B cell (primary cell): ENCODE data around the gene IL11. TPM values are rescaled to one million over a fixed set of nuclear protein-coding genes. Genes with fewer than 3 reads are reported as not detected.

Experiments used
- ATAC-seq: fragments of 200-7000 bp; cut with Tn5 transposase; one replicate; pipeline ENCODE4 v1.10.0; 2021; ENCODE audit warnings: low read depth, mild to moderate bottlenecking, moderate number of reproducible peaks, moderate library complexity
- CTCF ChIA-PET: fragments of 350-600 bp; sonication (Branson Sonifier 250); formaldehyde crosslinking; loops from one replicate; lab custom pipeline; 2021; ENCODE audit warnings: antibody characterized with exemption, inconsistent platforms; lab: Charles Lee
- POLR2A ChIA-PET: fragments of 350-600 bp; sonication (Branson Sonifier 250); formaldehyde crosslinking; loops from one replicate; lab custom pipeline; 2021; ENCODE audit warnings: antibody characterized with exemption; lab: Charles Lee
- DNase-seq: peaks from one replicate; pipeline ENCODE4 v3.0.0; 2013
- H2AFZ ChIP-seq: 2 replicates; pipeline ENCODE4 v1.6.1; 2012; ENCODE audit warnings: mild to moderate bottlenecking, low read depth, low read length; ENCODE audit not compliant: insufficient read depth, poor library complexity, severe bottlenecking
- H3K27ac ChIP-seq, 2 donors: 1 replicate in 1 of 2; 2 replicates in 1 of 2; pipeline ENCODE4 v1.5.1; 2012 to 2013; ENCODE audit warnings: low read length in 2 of 2, mild to moderate bottlenecking in 2 of 2, moderate library complexity in 1 of 2
- H3K27me3 ChIP-seq, 4 experiments: fragments of 200-600 bp in 1 of 4; sonication (generic) in 1 of 4; replicated peaks in 1 of 4; 1 replicate in 2 of 4; 2 replicates in 2 of 4; pipeline versions ENCODE4 v1.6.1 to v1.7.0; 2013 to 2016; ENCODE audit warnings: low read length in 3 of 4, mild to moderate bottlenecking in 2 of 4, mixed read lengths in 1 of 4, moderate library complexity in 1 of 4; ENCODE audit not compliant: insufficient read depth in 4 of 4, control insufficient read depth in 3 of 4; ENCODE audit errors: control extremely low read depth in 1 of 4
- H3K36me3 ChIP-seq, 2 experiments: replicated peaks in 1 of 2; 1 replicate in 1 of 2; 2 replicates in 1 of 2; pipeline versions ENCODE4 v1.6.1 to v1.7.1; 2013; ENCODE audit warnings: low read length in 1 of 2; ENCODE audit not compliant: insufficient read depth in 2 of 2, control insufficient read depth in 1 of 2; ENCODE audit errors: control extremely low read depth in 1 of 2, extremely low read depth in 1 of 2
- H3K4me1 ChIP-seq, 2 donors: fragments of 200-600 bp in 1 of 2; sonication (generic) in 1 of 2; 1 replicate in 1 of 2; 2 replicates in 1 of 2; pipeline versions ENCODE4 v1.5.1 to v1.6.1; 2013 to 2017; ENCODE audit warnings: low read length in 2 of 2; ENCODE audit not compliant: control insufficient read depth in 2 of 2, insufficient read depth in 2 of 2
- H3K4me2 ChIP-seq: replicated peaks from 2 replicates; pipeline ENCODE3; 2012; ENCODE audit warnings: mild to moderate bottlenecking, low read depth, low read length; ENCODE audit not compliant: poor library complexity, severe bottlenecking
- H3K4me3 ChIP-seq, 5 experiments: fragments of 200-600 bp in 1 of 5; sonication (generic) in 1 of 5; 1 replicate in 3 of 5; 2 replicates in 2 of 5; pipeline versions ENCODE4 v1.5.1 to v1.7.0; 2011 to 2016; ENCODE audit warnings: low read length in 4 of 5, mild to moderate bottlenecking in 4 of 5, low read depth in 2 of 5, control low read depth in 1 of 5, moderate library complexity in 1 of 5; ENCODE audit not compliant: insufficient read depth in 1 of 5; ENCODE audit errors: control extremely low read depth in 1 of 5, extremely low read depth in 1 of 5
- H3K79me2 ChIP-seq: fragments of 200-600 bp; sonication (generic); one replicate; pipeline ENCODE4 v1.6.0; 2016; ENCODE audit warnings: low read length; ENCODE audit not compliant: control insufficient read depth, insufficient read depth
- H3K9ac ChIP-seq: fragments of 200-600 bp; sonication (generic); 2 replicates; pipeline ENCODE4 v1.6.1; 2017; ENCODE audit warnings: mild to moderate bottlenecking, low read length, moderate library complexity
- H3K9me3 ChIP-seq, 3 donors: one replicate each; pipeline versions ENCODE4 v1.6.1 to v1.7.1; 2013; ENCODE audit warnings: low read length in 2 of 3; ENCODE audit not compliant: control insufficient read depth in 2 of 3, insufficient read depth in 1 of 3; ENCODE audit errors: control extremely low read depth in 1 of 3
- H4K20me1 ChIP-seq: 2 replicates; pipeline ENCODE4 v1.6.0; 2012; ENCODE audit warnings: mild to moderate bottlenecking, low read length; ENCODE audit not compliant: insufficient read depth, control insufficient read depth, poor library complexity, severe bottlenecking
- H3K27ac Mint-ChIP-seq: one replicate; pipeline ENCODE4 v1.8.0; 2021; ENCODE audit warnings: mixed read lengths
- H3K27me3 Mint-ChIP-seq: one replicate; pipeline ENCODE4 v1.8.0; 2021; ENCODE audit warnings: mixed read lengths
- H3K4me1 Mint-ChIP-seq: one replicate; pipeline ENCODE4 v1.8.0; 2021; ENCODE audit warnings: mixed read lengths
- H3K4me3 Mint-ChIP-seq: one replicate; pipeline ENCODE4 v1.8.0; 2021; ENCODE audit warnings: mixed read lengths
- H3K9me3 Mint-ChIP-seq: one replicate; pipeline ENCODE4 v1.8.0; 2022; ENCODE audit warnings: mixed read lengths; ENCODE audit not compliant: insufficient read depth
- CTCF ChIP-seq: fragments of 200-600 bp; IDR thresholded peaks from one replicate; pipeline ENCODE4 v1.8.0; 2022; ENCODE audit warnings: antibody characterized with exemption, mild to moderate bottlenecking
- EZH2 ChIP-seq: IDR thresholded peaks from 2 replicates; pipeline ENCODE4 v1.6.1; 2012; ENCODE audit warnings: borderline replicate concordance, low read depth, mild to moderate bottlenecking, moderate library complexity, low read length; ENCODE audit not compliant: insufficient read depth, poor library complexity, severe bottlenecking
- WGBS: methylation state at CpG from one replicate; pipeline ENCODE4 v1.1.5; 2013; ENCODE audit warnings: missing lambda C conversion rate; ENCODE audit not compliant: insufficient coverage; 5-methylcytosine and 5-hydroxymethylcytosine counted together
- intact Hi-C: fragments of 100-400 bp; cut with micrococcal nuclease; formaldehyde crosslinking; loops from one replicate; pipeline ENCODE4 v1.10.0; 2022
- polyA plus RNA-seq: library from polyadenylated mRNA; depleted of rRNA; stranded (reverse); fragments of >200 nt; gene quantifications from 2 replicates; pipeline ENCODE4 v1.2.3, GENCODE V29; 2012
- total RNA-seq, 2 donors: library from RNA; stranded (reverse); fragments of 120-200 nt in 1 of 2; gene quantifications; 1 replicate in 1 of 2; 2 replicates in 1 of 2; pipeline versions ENCODE4 v1.2.3 to v1.2.4, GENCODE V29; 2013 to 2022

IL11 gene
- total and polyA plus RNA-seq, 2 donors (not counting 1 experiment from before 2014, with no cell fraction given): not detected

DNA sequence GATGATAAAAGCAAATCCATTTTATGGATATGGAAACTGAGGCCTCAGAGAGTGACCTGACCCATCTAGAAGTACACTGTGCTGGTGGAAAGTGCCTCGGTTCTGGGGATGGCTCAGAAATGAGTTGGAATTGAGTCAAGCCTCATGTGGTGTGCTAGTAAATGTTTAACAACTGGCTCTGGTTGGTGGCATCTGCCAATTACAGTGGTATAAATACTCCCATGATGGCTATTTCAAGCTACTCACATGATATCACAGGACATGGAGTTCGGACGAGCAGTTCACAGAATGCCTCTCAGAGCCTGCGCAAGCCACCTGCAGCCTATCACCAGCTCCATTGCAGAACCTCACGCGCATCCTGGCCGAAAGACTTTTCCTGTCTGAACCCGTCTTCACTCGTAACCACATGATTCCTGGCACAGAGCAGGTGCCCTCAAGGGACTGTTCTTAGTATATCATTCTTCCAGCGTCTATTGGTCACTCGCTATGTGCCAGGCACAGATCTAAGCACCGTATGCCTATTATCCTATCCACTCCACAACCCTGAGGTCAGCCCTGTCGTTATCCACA is 54.2 kb downstream of the IL11 start:
- Mint-ChIP-seq H3K27ac (no peak overlapping the region), H3K27me3 (no peaks in the 10 kb centered on the region), H3K4me1 (no peaks in the 10 kb centered on the region), H3K4me3 (no peak overlapping the region), H3K9me3 (no peaks in the 10 kb centered on the region)
- Histone ChIP-seq H3K79me2 (no peaks in the 10 kb centered on the region), H3K4me3 (no peak overlapping the region), H3K27me3 (no peaks in the 10 kb centered on the region), H3K27ac (no peak overlapping the region), H3K4me1 (no peaks in the 10 kb centered on the region), H3K4me2 (no peak overlapping the region), H3K36me3 (no peaks in the 10 kb centered on the region), H3K9me3 (no peaks in the 10 kb centered on the region), H4K20me1 (no peaks in the 10 kb centered on the region), H2AFZ (no peak overlapping the region), H3K9ac (no peak overlapping the region)
- WGBS: 90% methylated on average over 13 of the region's 13 CpGs
- DNase-seq (no peak), ATAC-seq (no peak)
- CTCF ChIA-PET: no interaction called here
- intact Hi-C loops: no loop called here
- POLR2A ChIA-PET: no interaction called here
- TF ChIP-seq CTCF (no peak), EZH2 (no peak)

- ChIA-PET POLR2A (no interaction called here), CTCF (no interaction called here)
- WGBS: 95% methylated on average over 8 of the region's 8 CpGs
- TF ChIP-seq CTCF (no peak), EZH2 (no peak)
- H3K9ac ChIP-seq: no peak overlapping the region
- Mint-ChIP-seq H3K27ac (no peak overlapping the region), H3K4me3 (no peak overlapping the region), H3K9me3 (no peaks in the 10 kb centered on the region), H3K4me1 (no peaks in the 10 kb centered on the region), H3K27me3 (no peaks in the 10 kb centered on the region)
- H3K4me2 ChIP-seq: no peak overlapping the region
- intact Hi-C loops: no loop called here
- DNase-seq: no peak
- no peak overlapping the region for H3K4me3 ChIP-seq
- H3K9me3 ChIP-seq: peaks cover 0 to 4% (median 0%) of the 10 kb centered on the region in 3 donors
- H3K4me1 ChIP-seq: no peaks in the 10 kb centered on the region
- ATAC-seq: no peak
- H2AFZ ChIP-seq: no peak overlapping the region
- H3K79me2 ChIP-seq: no peaks in the 10 kb centered on the region
- H3K36me3 ChIP-seq: no peaks in the 10 kb centered on the region
- H3K27me3 ChIP-seq: no peaks in the 10 kb centered on the region
- no peak overlapping the region for H3K27ac ChIP-seq
- H4K20me1 ChIP-seq: no peaks in the 10 kb centered on the region
Measured at GRCh38 chr19:55314396-55314795, 55.9 kb downstream of the IL11 start.

Other genes with a start within 250 kb of the IL11 start
- gene TNNT1, start 221.3 kb downstream of the IL11 start, total RNA-seq: not detected in 2 replicates
- not detected in 2 replicates for gene TNNT1, start 221.3 kb downstream of the IL11 start, polyA plus RNA-seq
- not detected in 2 replicates for gene TNNI3, start 212.7 kb downstream of the IL11 start, total RNA-seq
- not detected in 2 replicates for gene TNNI3, start 212.7 kb downstream of the IL11 start, polyA plus RNA-seq
- not detected in 2 replicates for gene DNAAF3, start 203.8 kb downstream of the IL11 start, total RNA-seq
- not detected in 2 replicates for gene DNAAF3, start 203.8 kb downstream of the IL11 start, polyA plus RNA-seq
- 0.94 and 1.2 TPM in 2 replicates for gene SYT5, start 190.2 kb downstream of the IL11 start, total RNA-seq
- gene SYT5, start 190.2 kb downstream of the IL11 start, polyA plus RNA-seq: 0.27 and 1.5 TPM in 2 replicates
- not detected in 2 replicates for gene PTPRH, start 161.0 kb downstream of the IL11 start, total RNA-seq
- not detected in 2 replicates for gene PTPRH, start 161.0 kb downstream of the IL11 start, polyA plus RNA-seq
- 19.4 and 20.7 TPM in 2 replicates for gene TMEM86B, start 141.7 kb downstream of the IL11 start, total RNA-seq
- gene TMEM86B, start 141.7 kb downstream of the IL11 start, polyA plus RNA-seq: 13.6 and 14.5 TPM in 2 replicates
- gene PPP6R1, start 111.4 kb downstream of the IL11 start, total RNA-seq: 193 and 195 TPM in 2 replicates
- gene PPP6R1, start 111.4 kb downstream of the IL11 start, polyA plus RNA-seq: 122 and 125 TPM in 2 replicates
- gene HSPBP1, start 90.4 kb downstream of the IL11 start, total RNA-seq: 15.6 and 18.2 TPM in 2 replicates
- 18.9 and 19.0 TPM in 2 replicates for gene HSPBP1, start 90.4 kb downstream of the IL11 start, polyA plus RNA-seq
- 0.94 and 1.7 TPM in 2 replicates for gene BRSK1, start 86.5 kb downstream of the IL11 start, total RNA-seq
- gene BRSK1, start 86.5 kb downstream of the IL11 start, polyA plus RNA-seq: 1.4 and 4.0 TPM in 2 replicates
- not detected in 2 replicates for gene TMEM150B, start 45.1 kb downstream of the IL11 start, total RNA-seq
- gene TMEM150B, start 45.1 kb downstream of the IL11 start, polyA plus RNA-seq: 1.4 TPM in 1 of 2 replicates, not detected in the other
- gene KMT5C, start 30.6 kb downstream of the IL11 start, total RNA-seq: 19.6 and 22.2 TPM in 2 replicates
- gene KMT5C, start 30.6 kb downstream of the IL11 start, polyA plus RNA-seq: 23.6 and 37.8 TPM in 2 replicates
- gene COX6B2, start 15.7 kb downstream of the IL11 start, total RNA-seq: not detected in 2 replicates
- gene COX6B2, start 15.7 kb downstream of the IL11 start, polyA plus RNA-seq: 0.07 TPM in 1 of 2 replicates, not detected in the other
- gene GARIN5B, start 7.2 kb downstream of the IL11 start, total RNA-seq: not detected in 2 replicates
- not detected in 2 replicates for gene GARIN5B, start 7.2 kb downstream of the IL11 start, polyA plus RNA-seq
- gene TMEM190, start 6.4 kb upstream of the IL11 start, total RNA-seq: not detected in 2 replicates
- gene TMEM190, start 6.4 kb upstream of the IL11 start, polyA plus RNA-seq: not detected in 2 replicates
- gene TMEM238, start 13.8 kb upstream of the IL11 start, total RNA-seq: 4.3 and 4.7 TPM in 2 replicates
- gene TMEM238, start 13.8 kb upstream of the IL11 start, polyA plus RNA-seq: 0.76 and 2.7 TPM in 2 replicates
- gene RPL28, start 15.5 kb upstream of the IL11 start, total RNA-seq: 2,397 and 2,578 TPM in 2 replicates
- gene RPL28, start 15.5 kb upstream of the IL11 start, polyA plus RNA-seq: 4,661 and 8,441 TPM in 2 replicates
- 20.6 and 29.0 TPM in 2 replicates for gene UBE2S, start 37.3 kb upstream of the IL11 start, total RNA-seq
- gene UBE2S, start 37.3 kb upstream of the IL11 start, polyA plus RNA-seq: 50.0 and 72.7 TPM in 2 replicates
- not detected in 2 replicates for gene SHISA7, start 72.8 kb upstream of the IL11 start, total RNA-seq
- 0.06 TPM in 1 of 2 replicates, not detected in the other for gene SHISA7, start 72.8 kb upstream of the IL11 start, polyA plus RNA-seq
- gene ISOC2, start 91.2 kb upstream of the IL11 start, total RNA-seq: 10.0 and 11.1 TPM in 2 replicates
- gene ISOC2, start 91.2 kb upstream of the IL11 start, polyA plus RNA-seq: 13.5 and 27.6 TPM in 2 replicates
- not detected in 2 replicates for gene C19orf85, start 94.3 kb upstream of the IL11 start, total RNA-seq
- not detected in 2 replicates for gene C19orf85, start 94.3 kb upstream of the IL11 start, polyA plus RNA-seq
- 13.3 and 15.5 TPM in 2 replicates for gene ZNF628, start 106.2 kb upstream of the IL11 start, total RNA-seq
- gene ZNF628, start 106.2 kb upstream of the IL11 start, polyA plus RNA-seq: 18.3 and 28.6 TPM in 2 replicates
- 10.7 and 12.6 TPM in 2 replicates for gene NAT14, start 114.7 kb upstream of the IL11 start, total RNA-seq
- 15.1 and 23.2 TPM in 2 replicates for gene NAT14, start 114.7 kb upstream of the IL11 start, polyA plus RNA-seq
- gene SSC5D, start 118.0 kb upstream of the IL11 start, total RNA-seq: 0.44 and 0.58 TPM in 2 replicates
- 0.22 and 0.46 TPM in 2 replicates for gene SSC5D, start 118.0 kb upstream of the IL11 start, polyA plus RNA-seq
- gene SBK2, start 166.7 kb upstream of the IL11 start, total RNA-seq: not detected in 2 replicates
- not detected in 2 replicates for gene SBK2, start 166.7 kb upstream of the IL11 start, polyA plus RNA-seq
- gene SBK3, start 175.1 kb upstream of the IL11 start, total RNA-seq: not detected in 2 replicates
- not detected in 2 replicates for gene SBK3, start 175.1 kb upstream of the IL11 start, polyA plus RNA-seq
- 10.3 and 10.8 TPM in 2 replicates for gene ZNF579, start 210.4 kb upstream of the IL11 start, total RNA-seq
- gene ZNF579, start 210.4 kb upstream of the IL11 start, polyA plus RNA-seq: 3.7 and 6.7 TPM in 2 replicates
- 21.4 and 26.4 TPM in 2 replicates for gene FIZ1, start 229.1 kb upstream of the IL11 start, total RNA-seq
- gene FIZ1, start 229.1 kb upstream of the IL11 start, polyA plus RNA-seq: 7.4 and 8.0 TPM in 2 replicates
- gene ZNF524, start 229.8 kb upstream of the IL11 start, total RNA-seq: 21.2 and 23.8 TPM in 2 replicates
- gene ZNF524, start 229.8 kb upstream of the IL11 start, polyA plus RNA-seq: 18.0 and 27.4 TPM in 2 replicates
- gene ZNF865, start 235.2 kb upstream of the IL11 start, total RNA-seq: 22.7 TPM in 2 replicates
- gene ZNF865, start 235.2 kb upstream of the IL11 start, polyA plus RNA-seq: 9.9 and 11.3 TPM in 2 replicates